Stomach (tissue), 9 donors: ENCODE results near the gene CDH23. TPM values are rescaled to one million over a fixed set of nuclear protein-coding genes. Genes with fewer than 3 reads are reported as not detected.

Experiments used
- DNase-seq, 2 donors: peaks; one replicate each; pipeline versions ENCODE4 v3.0.0 to v3.0.0-alpha.2; 2013 to 2019
- H3K27ac ChIP-seq, 5 donors: fragments of 200-600 bp in 4 of 5; sonication (generic) in 4 of 5; one replicate each; pipeline ENCODE4 v1.5.1; 2013 to 2019; ENCODE audit warnings: mild to moderate bottlenecking in 1 of 5, moderate library complexity in 1 of 5
- H3K27me3 ChIP-seq, 3 donors: fragments of 200-600 bp; sonication (generic); one replicate each; pipeline ENCODE4 v1.5.1; 2017 to 2019; ENCODE audit warnings: mixed run types in 1 of 3
- H3K36me3 ChIP-seq, 4 donors: fragments of 200-600 bp; sonication (generic); 1 replicate in 3 of 4; 2 replicates in 1 of 4; pipeline ENCODE4 v1.5.1; 2016 to 2019
- H3K4me1 ChIP-seq, 4 donors: fragments of 200-600 bp; sonication (generic); one replicate each; pipeline ENCODE4 v1.5.1; 2016 to 2019
- H3K4me3 ChIP-seq, 4 donors: fragments of 200-600 bp; sonication (generic) in 3 of 4; one replicate each; pipeline ENCODE4 v1.5.1; 2016 to 2019; ENCODE audit warnings: mild to moderate bottlenecking in 1 of 4
- H3K9me3 ChIP-seq, 4 donors: fragments of 200-600 bp; sonication (generic); one replicate each; pipeline ENCODE4 v1.5.1; 2016 to 2019
- CTCF ChIP-seq, 7 experiments: fragments of 450-650 bp in 4 of 7; fragments of 200-600 bp in 3 of 7; sonication (generic) in 3 of 7; IDR thresholded peaks; one replicate each; pipeline ENCODE4 v1.5.1; 2016 to 2019; ENCODE audit warnings: antibody characterized with exemption in 7 of 7, control low read depth in 2 of 7, mild to moderate bottlenecking in 1 of 7
- EP300 ChIP-seq: sonication (generic); formaldehyde crosslinking; IDR thresholded peaks from one replicate; pipeline ENCODE4 v1.6.1; 2017; ENCODE audit warnings: antibody characterized with exemption
- POLR2A ChIP-seq, 4 donors: fragments of 450-650 bp; IDR thresholded peaks; one replicate each; pipeline ENCODE4 v1.6.1; 2016; ENCODE audit warnings: antibody characterized with exemption in 4 of 4, control low read depth in 2 of 4, mild to moderate bottlenecking in 1 of 4, moderate library complexity in 1 of 4
- POLR2AphosphoS5 ChIP-seq, 3 donors: sonication (generic); formaldehyde crosslinking; IDR thresholded peaks; one replicate each; pipeline ENCODE4 v1.6.1; 2016; ENCODE audit warnings: antibody characterized with exemption in 3 of 3
- WGBS, 5 donors: extraction: QIAGEN DNeasy Blood & Tissue Kit in 3 of 5; methylation state at CpG; one replicate each; pipeline versions ENCODE4 v1.1.5 to v1.1.7; 2013 to 2018; 5-methylcytosine and 5-hydroxymethylcytosine counted together
- intact Hi-C: fragments of 100-400 bp; cut with DNase I; formaldehyde crosslinking; loops from one replicate; pipeline ENCODE4 v1.15.1; 2023; ENCODE audit warnings: low total_unique reads
- polyA plus RNA-seq, 3 donors: library from polyadenylated mRNA; stranded (reverse); fragments of 200-250 nt; gene quantifications; one replicate each; pipeline ENCODE4 v1.2.3, GENCODE V29; 2013
- total RNA-seq, 5 donors: library from RNA; depleted of rRNA; stranded (reverse); fragments of >200 nt; gene quantifications; one replicate each; pipeline versions ENCODE4 v1.1.0 to v1.2.3, GENCODE V29; 2014 to 2016
- donor health status: healthy with polysubstance abuse.
- donor health status: Bipolar disorder and iron deficiency.
- donor health status: healthy.

CDH23 gene
- total and polyA plus RNA-seq, 8 donors, result 0.31 to 8.2 (median 2.2) TPM

- intact Hi-C loops, result no loop called here
- H3K4me3 ChIP-seq, result no peak overlapping the region
- no peaks in the 10 kb centered on the region for H3K27me3 ChIP-seq
- peaks cover 0 to 7% (median 0%) of the 10 kb centered on the region in 4 donors for H3K4me1 ChIP-seq
- WGBS, 5 donors, result 80 to 90% (median 87%) methylated on average over 1 to 2 of the region's 2 CpGs
- H3K9me3 ChIP-seq, result no peaks in the 10 kb centered on the region
- TF ChIP-seq POLR2A (IDR thresholded peaks at IDR 0.05), result no peak
- TF ChIP-seq CTCF (IDR thresholded peaks at IDR 0.05), result no peak
- no peak for TF ChIP-seq POLR2AphosphoS5 (IDR thresholded peaks at IDR 0.05)
- no peak for TF ChIP-seq EP300
- DNase-seq, result no peak
- no peak overlapping the region for H3K27ac ChIP-seq
- peaks cover 3 to 24% (median 21%) of the 10 kb centered on the region in 4 donors for H3K36me3 ChIP-seq
Measured at GRCh38 chr10:71367271-71367670, 29.4 kb upstream of the CDH23 start.

- WGBS, 5 donors, result 87 to 100% (median 94%) methylated on average over 1 of the region's 1 CpG
- TF ChIP-seq CTCF (IDR thresholded peaks at IDR 0.05) (no peak), EP300 (no peak), POLR2AphosphoS5 (IDR thresholded peaks at IDR 0.05) (no peak), POLR2A (IDR thresholded peaks at IDR 0.05) (no peak)
- intact Hi-C loops, result no loop called here
- no peak for DNase-seq
- H3K36me3 ChIP-seq, result peaks cover 0 to 15% (median 12%) of the 10 kb centered on the region in 4 donors
- H3K27me3 ChIP-seq, result no peaks in the 10 kb centered on the region
- H3K4me3 ChIP-seq, result no peak overlapping the region
- H3K27ac ChIP-seq, result no peak overlapping the region
- H3K9me3 ChIP-seq, result no peaks in the 10 kb centered on the region
- H3K4me1 ChIP-seq, result peaks cover 0 to 7% (median 0%) of the 10 kb centered on the region in 4 donors
Measured at GRCh38 chr10:71368176-71368575, 28.5 kb upstream of the CDH23 start.

GRCh38 chr10:71368643-71369042, 28.1 kb upstream of the CDH23 start:
- no peak for DNase-seq
- Histone ChIP-seq H3K4me1 (peaks cover 0 to 7% (median 0%) of the 10 kb centered on the region in 4 donors), H3K27me3 (no peaks in the 10 kb centered on the region), H3K36me3 (peaks cover 0 to 11% (median 8%) of the 10 kb centered on the region in 4 donors), H3K27ac (no peak overlapping the region), H3K4me3 (no peak overlapping the region), H3K9me3 (no peaks in the 10 kb centered on the region)
- TF ChIP-seq EP300 (no peak), CTCF (IDR thresholded peaks at IDR 0.05) (no peak), POLR2AphosphoS5 (IDR thresholded peaks at IDR 0.05) (no peak), POLR2A (IDR thresholded peaks at IDR 0.05) (no peak)
- intact Hi-C loops, result no loop called here
- 52 to 71% (median 67%) methylated on average over 2 of the region's 2 CpGs for WGBS, 5 donors

- H3K36me3 ChIP-seq, result peaks cover 0 to 5% (median 2%) of the 10 kb centered on the region in 4 donors
- intact Hi-C loops, result loop anchor here (10.0 kb wide), 1 partner anchor 45 kb away; no protein-coding TSS in a partner anchor
- H3K27ac ChIP-seq, result no peak overlapping the region
- WGBS, 5 donors, result 70 to 90% (median 86%) methylated on average over 1 of the region's 1 CpG
- no peak overlapping the region for H3K4me3 ChIP-seq
- no peaks in the 10 kb centered on the region for H3K9me3 ChIP-seq
- no peaks in the 10 kb centered on the region for H3K27me3 ChIP-seq
- DNase-seq, result no peak
- H3K4me1 ChIP-seq, result peaks cover 0 to 7% (median 0%) of the 10 kb centered on the region in 4 donors
- TF ChIP-seq POLR2A (IDR thresholded peaks at IDR 0.05) (no peak), EP300 (no peak), POLR2AphosphoS5 (IDR thresholded peaks at IDR 0.05) (no peak), CTCF (IDR thresholded peaks at IDR 0.05) (no peak)
Measured at GRCh38 chr10:71369602-71370001, 27.1 kb upstream of the CDH23 start.
